Limb (tissue), 2 donors: ENCODE measurements around the gene PDGFD.

ENCODE experiments used
- DNase-seq, 2 donors: peaks; one replicate each; pipeline ENCODE4 v3.0.0-alpha.2; 2016; ENCODE audit errors: extremely low spot score in 2 of 2

The PDGFD gene

DNA sequence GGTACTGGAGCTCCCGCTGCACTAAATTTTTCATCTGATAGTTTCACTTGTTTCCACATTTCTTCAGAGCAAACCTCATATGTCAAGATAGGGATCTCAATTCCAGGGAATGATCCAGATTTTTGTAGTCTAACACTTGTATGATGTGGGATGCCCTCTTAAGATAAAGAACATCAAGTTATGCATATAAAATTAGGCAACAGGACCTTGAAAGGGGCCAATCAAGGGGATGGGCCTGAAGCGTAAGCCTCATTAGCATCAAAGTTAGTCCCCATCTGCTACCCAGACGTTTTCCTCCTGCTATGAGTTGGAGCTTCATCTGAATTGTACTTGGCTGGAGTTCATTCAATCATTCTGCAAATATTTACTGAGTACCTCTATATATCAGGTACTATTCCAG is 17.5 kb downstream of the PDGFD start:
- no peak for DNase-seq

DNA sequence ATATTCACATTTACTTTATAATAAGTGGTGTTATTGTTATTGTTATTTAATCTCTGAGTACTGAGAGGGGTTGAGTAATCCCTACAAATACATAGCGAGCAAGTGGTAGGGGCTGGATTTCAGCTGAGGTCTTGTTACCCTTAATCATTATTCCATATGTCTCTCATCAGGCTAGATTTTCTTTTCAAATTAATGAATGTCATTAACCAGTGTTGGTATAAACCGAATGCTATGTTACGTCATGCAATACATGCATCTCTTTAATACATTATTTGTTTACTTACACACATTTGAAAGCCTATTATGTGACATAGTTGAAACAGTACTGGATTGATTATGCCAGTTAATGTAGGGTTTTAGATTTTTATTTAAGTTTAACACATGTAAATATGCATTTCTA is 18.9 kb downstream of the PDGFD start:
- no peak for DNase-seq

DNA sequence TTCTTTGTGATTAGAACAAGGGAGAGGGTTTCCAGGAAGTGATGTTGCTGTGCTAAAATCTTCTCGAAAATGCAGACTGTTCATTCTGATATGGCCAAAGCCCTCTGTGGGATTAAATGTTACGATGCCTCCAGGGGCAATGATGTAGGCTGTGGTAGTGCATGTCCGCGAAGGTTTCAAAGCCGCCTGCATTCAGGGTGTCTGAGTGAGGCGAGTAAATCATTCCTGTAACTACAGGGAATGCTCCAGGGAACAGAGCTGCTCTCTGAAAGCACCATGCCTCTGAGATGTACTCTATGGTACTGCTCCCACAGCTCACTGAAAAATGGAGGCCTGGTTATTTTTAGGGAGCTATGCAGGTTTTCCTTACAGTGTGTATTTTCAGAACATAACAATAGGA is 21.2 kb downstream of the PDGFD start:
- DNase-seq: peak in 1 of 2 donors; percentile 31

GRCh38 chr11:104136861-104137260 is 27.1 kb downstream of the PDGFD start:
- no peak for DNase-seq

- no peak for DNase-seq
These were observed 29.2 kb downstream of the PDGFD start for GRCh38 chr11:104134745-104135144.

DNA sequence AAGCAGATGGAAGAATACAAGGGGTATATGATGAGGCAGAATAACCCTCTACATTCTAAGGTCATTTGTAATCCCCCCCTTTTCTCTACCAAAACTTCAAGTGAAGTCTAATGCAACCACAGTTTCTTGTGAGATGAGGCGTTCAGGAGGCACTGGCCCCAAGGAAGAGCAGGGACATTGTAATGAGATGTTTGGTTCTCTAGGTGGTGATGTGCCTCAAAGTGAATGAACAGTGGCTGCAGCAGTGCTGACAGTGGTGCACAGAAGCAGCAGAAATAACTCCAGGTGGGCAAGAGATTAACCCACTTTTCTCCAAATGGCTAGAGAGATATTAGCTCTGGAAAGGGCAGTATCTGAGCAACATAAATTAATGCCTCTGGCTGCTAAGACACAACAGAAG is 33.8 kb downstream of the PDGFD start:
- DNase-seq: no peak

- DNase-seq: no peak
These were observed 34.8 kb downstream of the PDGFD start for GRCh38 chr11:104129145-104129544.

DNA sequence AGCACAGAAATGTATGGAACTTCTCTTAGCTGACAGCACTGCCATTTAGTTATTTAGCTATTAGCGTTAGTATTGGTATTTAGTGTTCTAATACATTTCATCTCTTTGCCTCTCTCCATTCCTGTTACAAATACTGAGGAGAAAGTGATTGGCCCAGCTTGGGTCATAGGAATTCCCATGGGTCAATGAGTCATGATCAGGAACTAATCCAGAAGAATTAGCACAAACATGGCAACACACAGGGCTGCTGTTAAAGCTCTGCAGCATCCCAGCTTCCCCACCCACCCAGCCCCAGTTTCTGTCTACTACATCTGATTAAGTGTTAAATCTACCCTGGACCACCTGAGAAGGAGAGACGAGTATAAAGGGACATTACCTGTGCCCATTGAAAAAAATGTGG is 36.1 kb downstream of the PDGFD start:
- DNase-seq: no peak

DNA sequence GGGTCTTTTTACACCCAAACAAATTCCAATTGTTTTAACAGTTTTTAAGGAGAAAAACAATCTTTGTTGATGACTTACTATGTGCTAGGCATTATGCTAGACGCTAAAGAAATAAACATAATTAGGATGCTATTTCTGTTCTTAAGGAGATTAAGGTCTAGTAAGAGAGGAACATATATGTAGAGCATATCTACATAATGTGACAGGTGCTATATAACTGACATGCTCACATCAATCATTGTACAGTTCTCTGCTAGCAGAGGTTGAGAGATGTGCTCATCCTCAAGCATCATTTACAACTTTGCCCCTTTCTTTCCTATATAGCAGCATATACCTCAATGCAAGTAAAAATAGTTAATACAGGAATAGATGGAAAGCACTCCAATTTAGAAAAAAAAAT is 37.5 kb downstream of the PDGFD start:
- DNase-seq: no peak

DNA sequence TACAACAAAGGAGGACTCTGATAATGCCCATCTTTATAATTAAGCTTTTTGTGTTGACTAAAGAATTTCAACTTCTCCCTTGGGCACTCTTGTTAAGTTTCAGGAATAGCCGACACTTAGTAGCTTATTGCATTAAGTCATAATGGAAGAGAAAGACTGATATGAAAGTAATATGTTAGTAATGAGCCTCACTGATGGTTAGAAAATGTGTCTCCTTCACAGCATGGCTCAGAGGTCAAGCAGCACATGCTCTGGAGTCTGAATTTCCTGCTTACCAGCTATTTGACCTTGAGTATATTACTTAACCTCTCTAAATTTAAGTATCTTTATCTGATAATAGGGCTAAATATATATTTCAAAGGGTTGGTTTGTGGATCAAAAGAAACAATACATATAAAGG is 39.0 kb downstream of the PDGFD start:
- DNase-seq: no peak

DNA sequence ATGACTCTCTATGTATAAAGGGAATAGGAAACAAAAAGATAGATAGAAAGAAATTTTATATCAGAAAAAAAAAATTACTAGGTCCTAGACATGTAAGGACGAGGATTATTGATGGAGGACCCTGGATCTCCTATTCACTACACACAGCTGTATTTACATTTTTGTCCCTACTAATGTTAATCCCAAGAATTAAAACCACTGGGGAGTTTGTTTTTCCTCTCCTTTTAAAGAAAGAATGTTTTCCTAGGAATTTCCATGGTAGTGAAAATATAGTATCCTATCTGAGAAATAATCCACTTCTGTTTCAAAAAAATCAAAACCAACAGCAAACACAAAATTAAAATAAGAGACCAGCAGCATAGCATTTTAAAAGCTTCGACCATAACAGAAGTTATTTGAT is 41.1 kb downstream of the PDGFD start:
- no peak for DNase-seq

- DNase-seq: no peak
These were observed 41.8 kb downstream of the PDGFD start for GRCh38 chr11:104122011-104122635.

DNA sequence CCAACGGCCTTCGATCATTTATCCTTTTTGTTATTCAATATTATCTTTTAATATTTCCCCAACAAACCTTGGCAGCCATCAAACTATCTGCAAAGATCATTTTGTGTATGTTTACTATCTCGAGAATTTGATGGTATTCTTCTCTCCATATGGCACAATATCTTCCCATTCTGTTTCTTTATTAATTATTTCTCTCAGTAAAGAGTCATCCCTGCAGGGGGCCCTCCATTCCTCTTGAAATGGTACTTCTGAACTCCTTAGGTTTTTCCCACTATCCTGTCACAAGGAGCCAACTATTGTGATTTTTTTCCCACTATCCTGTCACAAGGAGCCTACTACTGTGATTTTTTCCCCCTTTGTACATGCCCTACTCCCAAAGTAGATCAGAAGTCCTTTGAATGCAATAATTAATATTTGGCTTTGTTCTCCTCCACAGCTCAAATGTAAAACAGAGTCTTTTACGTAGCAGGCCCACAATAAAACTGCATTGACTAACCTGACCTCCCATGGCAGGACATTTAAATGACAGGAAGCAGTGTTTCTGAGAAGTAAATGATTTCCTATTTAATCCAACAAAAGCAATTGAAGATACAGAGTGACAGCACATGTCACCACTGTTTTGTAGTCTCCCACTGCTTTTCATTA is 43.3 kb downstream of the PDGFD start:
- DNase-seq: no peak

DNA sequence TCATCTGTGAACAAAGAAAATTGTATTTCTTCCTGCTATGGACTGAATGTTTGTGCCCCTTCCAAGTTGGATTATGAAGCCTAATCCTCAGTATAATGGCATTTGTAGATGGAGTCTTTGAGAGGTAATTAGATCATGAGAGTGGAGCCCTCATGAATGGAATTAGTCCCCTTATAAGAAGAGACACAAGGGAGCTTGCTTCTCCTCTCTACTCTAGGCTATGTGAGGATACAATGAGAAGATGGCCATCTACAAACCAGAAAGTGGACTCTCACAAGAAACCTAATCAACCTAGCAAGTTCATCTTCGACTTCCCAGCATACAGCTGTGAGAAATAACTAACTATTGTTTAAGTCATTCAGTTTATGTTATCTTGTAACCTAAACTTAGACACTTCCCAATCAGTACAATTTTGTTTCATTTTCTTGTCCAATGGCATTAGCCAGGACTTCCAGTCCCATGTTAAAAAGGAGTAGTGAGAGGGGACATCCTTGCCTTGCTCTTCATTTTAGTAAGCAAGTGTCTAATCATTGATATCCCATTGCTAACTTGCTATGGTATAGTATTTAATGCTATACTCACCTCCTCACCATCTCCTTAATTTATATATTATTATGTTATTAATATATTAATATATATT is 45.7 kb downstream of the PDGFD start:
- no peak for DNase-seq

DNA sequence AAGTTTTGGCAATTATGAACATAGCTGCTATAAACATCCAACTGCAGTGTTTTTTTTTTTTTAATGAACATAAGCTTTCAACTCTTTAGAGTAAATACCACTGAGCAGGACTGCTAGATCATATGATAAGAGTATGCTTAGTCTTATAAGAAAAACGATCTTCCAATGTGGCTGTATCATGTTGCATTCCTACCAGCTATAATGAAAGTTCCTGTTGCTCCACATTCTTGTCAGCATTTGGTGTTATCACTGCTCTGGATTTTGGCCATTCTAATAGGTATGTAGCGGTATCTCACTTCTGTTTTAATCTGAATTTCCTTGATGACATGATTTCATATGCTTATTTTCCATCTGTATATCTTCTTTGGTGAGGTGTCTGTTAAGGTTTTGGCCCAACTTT is 50.4 kb downstream of the PDGFD start:
- DNase-seq: no peak

DNA sequence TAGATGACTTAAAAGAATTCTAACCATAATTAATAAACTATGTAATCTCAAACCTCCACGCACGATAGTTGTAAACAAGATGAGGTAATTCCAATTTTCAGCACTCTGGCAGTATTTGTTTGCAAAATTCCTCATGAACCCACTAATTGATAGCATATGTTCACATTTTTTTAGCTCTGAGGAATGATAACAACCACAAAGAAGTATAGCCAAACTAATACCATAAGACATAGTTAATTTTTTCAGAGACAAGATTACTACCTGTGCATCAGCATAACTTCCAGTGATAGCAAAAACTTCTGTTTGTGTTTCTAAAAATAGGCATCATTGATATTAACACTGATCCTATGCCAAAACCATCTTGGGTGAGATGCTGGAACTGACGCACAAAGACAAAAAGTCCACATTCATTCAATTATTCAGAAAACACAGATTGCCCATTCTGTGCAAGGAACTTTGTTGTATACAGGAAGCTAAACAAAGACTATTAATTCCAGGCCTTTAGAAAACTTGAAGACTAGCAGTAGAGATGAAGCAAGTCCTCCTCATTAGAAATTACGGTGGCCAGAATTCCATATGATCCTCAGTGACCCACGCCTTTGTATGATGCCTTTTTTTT is 57.7 kb downstream of the PDGFD start:
- DNase-seq: no peak

DNA sequence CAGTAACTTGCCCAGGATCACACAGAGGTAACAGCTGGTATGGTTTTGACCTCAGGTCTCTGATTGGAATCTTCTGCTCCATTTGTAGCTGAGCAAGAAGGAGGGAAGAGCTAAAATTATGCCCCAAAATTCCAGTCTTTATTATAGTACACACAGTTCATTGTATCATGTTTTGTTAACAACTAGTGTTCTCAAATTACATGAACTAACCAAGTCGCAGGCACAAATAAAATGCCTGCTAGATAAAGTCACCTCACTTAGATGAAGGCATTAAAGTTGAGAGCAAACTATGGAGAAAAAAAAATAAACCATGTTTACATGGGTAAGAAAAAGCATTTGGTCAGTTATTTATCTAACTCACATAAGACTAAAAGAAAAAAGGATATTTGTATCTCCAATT is 58.8 kb downstream of the PDGFD start:
- DNase-seq: no peak

- DNase-seq: no peak
These were observed 59.3 kb downstream of the PDGFD start for GRCh38 chr11:104104664-104105063.

DNA sequence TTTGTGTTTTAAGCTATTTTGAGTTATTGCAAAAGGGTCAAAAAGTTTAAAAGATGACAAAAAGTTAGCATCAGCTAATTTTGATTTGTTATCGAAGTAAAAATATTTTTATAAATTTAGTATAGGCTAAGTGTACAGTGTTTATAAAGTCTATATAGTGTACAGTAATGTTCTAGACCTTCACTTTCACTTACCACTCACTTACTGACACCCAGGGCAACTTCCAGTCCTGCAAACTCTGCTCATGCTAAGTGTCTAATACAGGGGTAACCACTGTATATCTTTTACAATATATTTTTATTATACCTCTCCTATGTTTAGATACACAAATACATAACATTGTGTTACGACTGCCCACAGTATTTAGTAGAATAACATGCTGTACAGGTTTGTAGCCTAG is 59.7 kb downstream of the PDGFD start:
- DNase-seq: no peak

DNA sequence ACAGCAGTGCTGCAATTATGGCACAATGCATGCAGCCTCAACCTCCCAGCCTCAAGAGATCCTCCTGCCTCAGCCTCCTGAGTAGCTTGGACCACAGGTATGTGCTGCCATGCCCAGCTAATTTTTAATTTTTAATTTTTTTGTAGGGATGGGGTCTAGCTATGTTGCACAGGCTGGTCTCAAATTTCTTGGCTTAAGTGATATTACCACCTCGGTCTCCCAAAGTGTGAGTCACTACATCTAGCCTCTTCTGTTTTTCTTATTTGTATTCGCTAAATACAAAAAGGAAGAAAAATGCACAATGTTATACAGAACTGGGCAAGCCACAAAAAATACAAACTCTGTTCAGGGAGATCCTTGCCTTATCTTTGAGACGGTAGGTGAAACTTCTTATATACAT is 65.4 kb downstream of the PDGFD start:
- no peak for DNase-seq

- DNase-seq: no peak
These were observed 65.8 kb downstream of the PDGFD start for GRCh38 chr11:104098132-104098531.

DNA sequence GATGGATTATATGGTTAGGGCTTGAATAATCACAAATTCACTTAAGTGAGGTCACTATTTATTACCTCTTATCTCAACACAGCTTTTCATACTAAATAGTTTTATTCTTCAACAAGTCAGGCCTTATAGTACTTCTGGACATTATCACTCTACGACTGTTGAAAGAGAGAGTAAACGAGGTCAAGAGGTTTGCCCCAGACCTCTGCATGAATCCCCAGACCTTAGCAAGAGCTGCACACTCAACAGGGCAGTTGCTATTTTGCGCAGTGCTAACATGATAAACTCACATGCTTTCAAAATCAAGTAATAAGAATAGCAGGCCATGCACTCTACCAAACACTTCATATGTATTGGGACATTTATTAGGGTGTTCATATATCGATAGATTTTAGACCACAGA is 67.0 kb downstream of the PDGFD start:
- DNase-seq: no peak

GRCh38 chr11:104095791-104096190 is 68.2 kb downstream of the PDGFD start:
- peak in 1 of 2 donors; percentile 67 for DNase-seq
